ENCODE measurements around the gene C19orf67.

Gene C19orf67

GRCh38 chr19:14105680-14106079, 20.1 kb upstream of the C19orf67 start:
- Histone ChIP-seq H3K27ac (no peak overlapping the region), H3K36me3 (replicated peaks) (peaks cover 33% of the 10 kb centered on the region), H3K4me3 (ENCODE audit: low read depth, low read length) (no peak overlapping the region), H3K27me3 (replicated peaks) (no peaks in the 10 kb centered on the region)
- no peak for TF ChIP-seq CTCF (IDR thresholded peaks at IDR 0.05; ENCODE audit: low read depth, low read length, missing control alignments)
- DNase-seq = no peak
- in situ Hi-C loops (cut with HindIII; ENCODE audit: low pct_ligation_motif_present, low sequenced_read_pairs) = no loop called here

- in situ Hi-C loops (cut with HindIII; ENCODE audit: low pct_ligation_motif_present, low sequenced_read_pairs) = no loop called here
- Histone ChIP-seq H3K27ac (no peak overlapping the region), H3K36me3 (replicated peaks) (peaks cover 40% of the 10 kb centered on the region), H3K4me3 (ENCODE audit: low read depth, low read length) (no peak overlapping the region), H3K27me3 (replicated peaks) (no peaks in the 10 kb centered on the region)
- no peak for TF ChIP-seq CTCF (IDR thresholded peaks at IDR 0.05; ENCODE audit: low read depth, low read length, missing control alignments)
- no peak for DNase-seq
Measured at GRCh38 chr19:14103310-14103709, 17.7 kb upstream of the C19orf67 start.

GRCh38 chr19:14102756-14103155, 17.2 kb upstream of the C19orf67 start:
- H3K4me3 ChIP-seq (ENCODE audit: low read depth, low read length) = no peak overlapping the region
- no peak for TF ChIP-seq CTCF (IDR thresholded peaks at IDR 0.05; ENCODE audit: low read depth, low read length, missing control alignments)
- in situ Hi-C loops (cut with HindIII; ENCODE audit: low pct_ligation_motif_present, low sequenced_read_pairs) = no loop called here
- H3K36me3 ChIP-seq (replicated peaks) = peaks cover 42% of the 10 kb centered on the region
- H3K27ac ChIP-seq = no peak overlapping the region
- DNase-seq = no peak
- H3K27me3 ChIP-seq (replicated peaks) = no peaks in the 10 kb centered on the region

GRCh38 chr19:14102102-14102696, 16.6 kb upstream of the C19orf67 start:
- H3K36me3 ChIP-seq (replicated peaks) = peaks cover 44% of the 10 kb centered on the region
- no peak overlapping the region for H3K27ac ChIP-seq
- in situ Hi-C loops (cut with HindIII; ENCODE audit: low pct_ligation_motif_present, low sequenced_read_pairs) = no loop called here
- no peak for DNase-seq
- no peak for TF ChIP-seq CTCF (IDR thresholded peaks at IDR 0.05; ENCODE audit: low read depth, low read length, missing control alignments)
- H3K27me3 ChIP-seq (replicated peaks) = no peaks in the 10 kb centered on the region
- no peak overlapping the region for H3K4me3 ChIP-seq (ENCODE audit: low read depth, low read length)

GRCh38 chr19:14101003-14101545, 15.5 kb upstream of the C19orf67 start:
- no peak for TF ChIP-seq CTCF (IDR thresholded peaks at IDR 0.05; ENCODE audit: low read depth, low read length, missing control alignments)
- Histone ChIP-seq H3K36me3 (replicated peaks) (peaks cover 45% of the 10 kb centered on the region), H3K27ac (no peak overlapping the region), H3K27me3 (replicated peaks) (no peaks in the 10 kb centered on the region), H3K4me3 (ENCODE audit: low read depth, low read length) (no peak overlapping the region)
- DNase-seq = no peak
- in situ Hi-C loops (cut with HindIII; ENCODE audit: low pct_ligation_motif_present, low sequenced_read_pairs) = no loop called here

Measured in brain microvascular endothelial cell (primary cell).